ENCODE results near the gene FNDC3B.

- no peak for TF ChIP-seq RAD21 (conservative IDR thresholded peaks at IDR 0.05 in 1 of 2, IDR thresholded peaks at IDR 0.05 in 1 of 2)
- no peak for TF ChIP-seq KDM1A (IDR thresholded peaks at IDR 0.05; ENCODE audit: low read depth)
- no peak for TF ChIP-seq EP300 (IDR thresholded peaks at IDR 0.05)
- TF ChIP-seq CTCF (IDR thresholded peaks at IDR 0.05), result no peak
- TF ChIP-seq ZFP36 (IDR thresholded peaks at IDR 0.05; ENCODE audit: borderline replicate concordance, partially characterized antibody), result no peak
- TF ChIP-seq HDAC2 (IDR thresholded peaks at IDR 0.05), result no peak
- no peak for TF ChIP-seq REST (IDR thresholded peaks at IDR 0.05)
- TF ChIP-seq, protein P1, sequence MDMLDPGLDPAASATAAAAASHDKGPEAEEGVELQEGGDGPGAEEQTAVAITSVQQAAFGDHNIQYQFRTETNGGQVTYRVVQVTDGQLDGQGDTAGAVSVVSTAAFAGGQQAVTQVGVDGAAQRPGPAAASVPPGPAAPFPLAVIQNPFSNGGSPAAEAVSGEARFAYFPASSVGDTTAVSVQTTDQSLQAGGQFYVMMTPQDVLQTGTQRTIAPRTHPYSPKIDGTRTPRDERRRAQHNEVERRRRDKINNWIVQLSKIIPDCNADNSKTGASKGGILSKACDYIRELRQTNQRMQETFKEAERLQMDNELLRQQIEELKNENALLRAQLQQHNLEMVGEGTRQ (IDR thresholded peaks at IDR 0.05), result no peak
- TF ChIP-seq RFX5 (IDR thresholded peaks at IDR 0.05), result no peak
- TF ChIP-seq MAX (IDR thresholded peaks at IDR 0.05), result no peak
- no peak for TF ChIP-seq ZNF302 (CRISPR knock-in tag; IDR thresholded peaks at IDR 0.05)
- TF ChIP-seq, protein P2, sequence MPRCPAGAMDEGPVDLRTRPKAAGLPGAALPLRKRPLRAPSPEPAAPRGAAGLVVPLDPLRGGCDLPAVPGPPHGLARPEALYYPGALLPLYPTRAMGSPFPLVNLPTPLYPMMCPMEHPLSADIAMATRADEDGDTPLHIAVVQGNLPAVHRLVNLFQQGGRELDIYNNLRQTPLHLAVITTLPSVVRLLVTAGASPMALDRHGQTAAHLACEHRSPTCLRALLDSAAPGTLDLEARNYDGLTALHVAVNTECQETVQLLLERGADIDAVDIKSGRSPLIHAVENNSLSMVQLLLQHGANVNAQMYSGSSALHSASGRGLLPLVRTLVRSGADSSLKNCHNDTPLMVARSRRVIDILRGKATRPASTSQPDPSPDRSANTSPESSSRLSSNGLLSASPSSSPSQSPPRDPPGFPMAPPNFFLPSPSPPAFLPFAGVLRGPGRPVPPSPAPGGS (IDR thresholded peaks at IDR 0.05), result no peak
These were observed 86.6 kb downstream of the FNDC3B start for GRCh38 chr3:172125963-172126457.

Measured in A549 (cell line).